GM10847 (cell line): ENCODE measurements around the gene TXN.

ENCODE experiments used
- POLR2A ChIP-seq: IDR thresholded peaks from 2 replicates; pipeline ENCODE4 v1.6.1; 2011; ENCODE audit not compliant: insufficient read length; ENCODE audit errors: extremely low read depth

TXN gene

GRCh38 chr9:110256380-110257096 is at the start of gene TXN:
Gene TXN (minus strand): TSS chr9:110256507. CDS start chr9:110256435, 72 bp downstream.
- peak; percentile 95 for TF ChIP-seq POLR2A

- TF ChIP-seq POLR2A, result no peak
These were observed 46.8 kb upstream of the TXN start for GRCh38 chr9:110303133-110303532.

- no peak for TF ChIP-seq POLR2A
These were observed 41.8 kb upstream of the TXN start for GRCh38 chr9:110298043-110298605.

GRCh38 chr9:110293248-110293647 is 36.9 kb upstream of the TXN start:
- TF ChIP-seq POLR2A, result no peak

- TF ChIP-seq POLR2A, result no peak
These were observed 35.7 kb upstream of the TXN start for GRCh38 chr9:110291921-110292557.

- no peak for TF ChIP-seq POLR2A
These were observed 33.7 kb upstream of the TXN start for GRCh38 chr9:110290001-110290400.

- TF ChIP-seq POLR2A, result no peak
These were observed 32.2 kb upstream of the TXN start for GRCh38 chr9:110288503-110288902.

GRCh38 chr9:110287289-110287680 is 31.0 kb upstream of the TXN start:
- no peak for TF ChIP-seq POLR2A

- TF ChIP-seq POLR2A, result no peak
These were observed 28.0 kb upstream of the TXN start for GRCh38 chr9:110284211-110284844.

- TF ChIP-seq POLR2A, result no peak
These were observed 27.4 kb upstream of the TXN start for GRCh38 chr9:110283751-110284150.

- no peak for TF ChIP-seq POLR2A
These were observed 26.4 kb upstream of the TXN start for GRCh38 chr9:110282739-110283081.

GRCh38 chr9:110282018-110282738 is 25.9 kb upstream of the TXN start:
- no peak for TF ChIP-seq POLR2A

- no peak for TF ChIP-seq POLR2A
These were observed 21.9 kb upstream of the TXN start for GRCh38 chr9:110278080-110278707.

GRCh38 chr9:110276781-110277180 is 20.5 kb upstream of the TXN start:
- no peak for TF ChIP-seq POLR2A
